Upper lobe of right lung (tissue), 1 donor: ENCODE measurements around the gene DOCK11. TPM values are rescaled to one million over a fixed set of nuclear protein-coding genes. Genes with fewer than 3 reads are reported as not detected.

ENCODE experiments used
- ATAC-seq: fragments of 200-7000 bp; cut with Tn5 transposase; one replicate; pipeline ENCODE4 v1.9.1; 2020; ENCODE audit warnings: mild to moderate bottlenecking, moderate library complexity
- DNase-seq: peaks from one replicate; pipeline ENCODE4 v3.0.0-alpha.2; 2020
- H3K27ac ChIP-seq: fragments of 200-600 bp; one replicate; pipeline ENCODE4 v1.8.0; 2022
- H3K27me3 ChIP-seq: fragments of 200-600 bp; one replicate; pipeline ENCODE4 v1.8.0; 2022; ENCODE audit warnings: mild to moderate bottlenecking
- H3K36me3 ChIP-seq: fragments of 200-600 bp; one replicate; pipeline ENCODE4 v1.8.0; 2022
- H3K4me1 ChIP-seq: fragments of 200-600 bp; one replicate; pipeline ENCODE4 v1.8.0; 2022
- H3K4me3 ChIP-seq: fragments of 200-600 bp; one replicate; pipeline ENCODE4 v1.8.0; 2022; ENCODE audit warnings: mild to moderate bottlenecking
- H3K9me3 ChIP-seq: fragments of 200-600 bp; one replicate; pipeline ENCODE4 v1.8.0; 2022
- CTCF ChIP-seq: fragments of 200-600 bp; IDR thresholded peaks from one replicate; pipeline ENCODE4 v1.8.0; 2022; ENCODE audit warnings: antibody characterized with exemption
- intact Hi-C: fragments of 100-400 bp; cut with DNase I; formaldehyde crosslinking; loops from one replicate; pipeline ENCODE4 v1.11.0; 2022
- total RNA-seq: library from RNA; stranded (reverse); fragmentation: NEBNext Ultra II Directional; extraction: Animal tissue kit (Norgen Biotek cat#: 25700); gene quantifications from one replicate; pipeline ENCODE4 v1.2.1, GENCODE V29; 2021
- donor health status: DM: no; HTN: yes; CAD: no; lungs with severe emphysema.

DOCK11 gene
- total RNA-seq, 1 donor from 2014 or later = 55.0 TPM

- no peaks in the 10 kb centered on the region for H3K9me3 ChIP-seq
- H3K36me3 ChIP-seq = peaks cover 6% of the 10 kb centered on the region
- ATAC-seq = no peak
- no peaks in the 10 kb centered on the region for H3K4me1 ChIP-seq
- intact Hi-C loops = no loop called here
- peak; percentile 26 for TF ChIP-seq CTCF
- no peak overlapping the region for H3K4me3 ChIP-seq
- no peaks in the 10 kb centered on the region for H3K27me3 ChIP-seq
- DNase-seq = no peak
- H3K27ac ChIP-seq = no peak overlapping the region
Measured at GRCh38 chrX:118637997-118638396, 142.4 kb downstream of the DOCK11 start.

GRCh38 chrX:118644378-118644777, 148.8 kb downstream of the DOCK11 start:
- H3K36me3 ChIP-seq = peaks cover 4% of the 10 kb centered on the region
- no peaks in the 10 kb centered on the region for H3K9me3 ChIP-seq
- H3K27ac ChIP-seq = no peak overlapping the region
- ATAC-seq (peak; percentile 60), DNase-seq (no peak)
- H3K27me3 ChIP-seq = no peaks in the 10 kb centered on the region
- no peak overlapping the region for H3K4me3 ChIP-seq
- H3K4me1 ChIP-seq = no peaks in the 10 kb centered on the region
- intact Hi-C loops = loop anchor here (10.0 kb wide), 1 partner anchor 160 kb away; no protein-coding TSS in a partner anchor
- TF ChIP-seq CTCF = peak; percentile 47

GRCh38 chrX:118652717-118653116, 157.1 kb downstream of the DOCK11 start:
- Histone ChIP-seq H3K36me3 (no peaks in the 10 kb centered on the region), H3K27me3 (no peaks in the 10 kb centered on the region), H3K9me3 (no peaks in the 10 kb centered on the region), H3K27ac (no peak overlapping the region), H3K4me3 (no peak overlapping the region), H3K4me1 (no peaks in the 10 kb centered on the region)
- no peak for TF ChIP-seq CTCF
- peak; percentile 46 for ATAC-seq
- DNase-seq = no peak
- intact Hi-C loops = no loop called here

GRCh38 chrX:118654331-118654730, 158.7 kb downstream of the DOCK11 start:
- H3K27me3 ChIP-seq = no peaks in the 10 kb centered on the region
- TF ChIP-seq CTCF = no peak
- intact Hi-C loops = no loop called here

GRCh38 chrX:118655561-118656246, 160.1 kb downstream of the DOCK11 start:
- H3K27me3 ChIP-seq = no peaks in the 10 kb centered on the region
- DNase-seq (no peak), ATAC-seq (peak; percentile 41)
- H3K36me3 ChIP-seq = no peaks in the 10 kb centered on the region
- intact Hi-C loops = no loop called here
- H3K4me3 ChIP-seq = no peak overlapping the region
- H3K9me3 ChIP-seq = no peaks in the 10 kb centered on the region
- no peak for TF ChIP-seq CTCF
- no peaks in the 10 kb centered on the region for H3K4me1 ChIP-seq
- H3K27ac ChIP-seq = no peak overlapping the region

More at GRCh38 chrX:118654331-118654730, 158.7 kb downstream of the DOCK11 start:
- Histone ChIP-seq H3K4me1 (no peaks in the 10 kb centered on the region), H3K27ac (no peak overlapping the region), H3K9me3 (no peaks in the 10 kb centered on the region), H3K36me3 (no peaks in the 10 kb centered on the region), H3K4me3 (no peak overlapping the region)
- DNase-seq (no peak), ATAC-seq (peak; percentile 39)
